ENCODE data around the gene BIRC6.
"Not testable (repeated sequence)": the region's sequence is repeated elsewhere in the genome, so short reads cannot be mapped to it uniquely, and the experiment has no call there.

The BIRC6 gene

GRCh38 chr2:32627814-32628579 lies 271.2 kb downstream of the BIRC6 start, which contains the start of gene TTC27:
TTC27 (plus strand) TSS chr2:32628050; CDS start chr2:32628293, 243 bp downstream.
- Histone ChIP-seq H3K27me3 (ENCODE audit: low read length) (no peaks in the 10 kb centered on the region), H2AFZ (ENCODE audit: low read depth, low read length, severe bottlenecking) (peak within 1 kb of the TSS; percentile 97), H3K36me3 (ENCODE audit: low read length) (peaks cover 7% of the 10 kb centered on the region; the same call in 1 of the 2 replicates), H3K9me3 (ENCODE audit: insufficient read depth, low read length) (no peaks in the 10 kb centered on the region), H3K4me2 (ENCODE audit: low read depth, low read length, poor library complexity, severe bottlenecking) (peak within 1 kb of the TSS; percentile 85), H3K9me2 (replicated peaks; ENCODE audit: insufficient read depth, low read length) (no peaks in the 10 kb centered on the region), H3K27ac (ENCODE audit: low read depth, low read length) (no peak within 1 kb of the TSS), H3K79me2 (ENCODE audit: insufficient read depth, low read length) (peaks cover 12% of the 10 kb centered on the region), H4K20me1 (ENCODE audit: low read depth, low read length) (no peaks in the 10 kb centered on the region), H3K9ac (ENCODE audit: low read length) (peak within 1 kb of the TSS; percentile 68), H3K4me3 (ENCODE audit: insufficient read depth, low read length, poor library complexity, severe bottlenecking) (peak within 1 kb of the TSS; percentile 82), H3F3A (ENCODE audit: insufficient read depth) (peaks cover 24% of the 10 kb centered on the region)
- no peak for TF ChIP-seq EZH2phosphoT487 (conservative IDR thresholded peaks at IDR 0.05; ENCODE audit: low read length)
- TF ChIP-seq, protein P1, sequence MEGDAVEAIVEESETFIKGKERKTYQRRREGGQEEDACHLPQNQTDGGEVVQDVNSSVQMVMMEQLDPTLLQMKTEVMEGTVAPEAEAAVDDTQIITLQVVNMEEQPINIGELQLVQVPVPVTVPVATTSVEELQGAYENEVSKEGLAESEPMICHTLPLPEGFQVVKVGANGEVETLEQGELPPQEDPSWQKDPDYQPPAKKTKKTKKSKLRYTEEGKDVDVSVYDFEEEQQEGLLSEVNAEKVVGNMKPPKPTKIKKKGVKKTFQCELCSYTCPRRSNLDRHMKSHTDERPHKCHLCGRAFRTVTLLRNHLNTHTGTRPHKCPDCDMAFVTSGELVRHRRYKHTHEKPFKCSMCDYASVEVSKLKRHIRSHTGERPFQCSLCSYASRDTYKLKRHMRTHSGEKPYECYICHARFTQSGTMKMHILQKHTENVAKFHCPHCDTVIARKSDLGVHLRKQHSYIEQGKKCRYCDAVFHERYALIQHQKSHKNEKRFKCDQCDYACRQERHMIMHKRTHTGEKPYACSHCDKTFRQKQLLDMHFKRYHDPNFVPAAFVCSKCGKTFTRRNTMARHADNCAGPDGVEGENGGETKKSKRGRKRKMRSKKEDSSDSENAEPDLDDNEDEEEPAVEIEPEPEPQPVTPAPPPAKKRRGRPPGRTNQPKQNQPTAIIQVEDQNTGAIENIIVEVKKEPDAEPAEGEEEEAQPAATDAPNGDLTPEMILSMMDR (IDR thresholded peaks at IDR 0.05; ENCODE audit: insufficient read depth, low read length, poor library complexity, severe bottlenecking): no peak

GRCh38 chr2:32632089-32632488 lies 275.3 kb downstream of the BIRC6 start:
- no peaks in the 10 kb centered on the region for H3K27me3 ChIP-seq (ENCODE audit: low read length)
- H3K36me3 ChIP-seq (ENCODE audit: low read length): peaks cover 11% of the 10 kb centered on the region; the same call in 1 of the 2 replicates
- no peaks in the 10 kb centered on the region for H3K9me2 ChIP-seq (replicated peaks; ENCODE audit: insufficient read depth, low read length)
- H4K20me1 ChIP-seq (ENCODE audit: low read depth, low read length): no peaks in the 10 kb centered on the region
- no peak overlapping the region for H3K4me3 ChIP-seq (ENCODE audit: insufficient read depth, low read length, poor library complexity, severe bottlenecking)
- no peak overlapping the region for H2AFZ ChIP-seq (ENCODE audit: low read depth, low read length, severe bottlenecking)
- no peak for TF ChIP-seq EZH2phosphoT487 (conservative IDR thresholded peaks at IDR 0.05; ENCODE audit: low read length)
- TF ChIP-seq, protein P1 (IDR thresholded peaks at IDR 0.05; ENCODE audit: insufficient read depth, low read length, poor library complexity, severe bottlenecking): no peak
- no peak overlapping the region for H3K27ac ChIP-seq (ENCODE audit: low read depth, low read length)
- H3F3A ChIP-seq (ENCODE audit: insufficient read depth): no peaks in the 10 kb centered on the region
- H3K9ac ChIP-seq (ENCODE audit: low read length): no peak overlapping the region
- H3K4me2 ChIP-seq (ENCODE audit: low read depth, low read length, poor library complexity, severe bottlenecking): no peak overlapping the region
- no peaks in the 10 kb centered on the region for H3K9me3 ChIP-seq (ENCODE audit: insufficient read depth, low read length)
- H3K79me2 ChIP-seq (ENCODE audit: insufficient read depth, low read length): peaks cover 12% of the 10 kb centered on the region

GRCh38 chr2:32633040-32633439 lies 276.2 kb downstream of the BIRC6 start:
- Histone ChIP-seq H3K27me3 (ENCODE audit: low read length) (no peaks in the 10 kb centered on the region), H3K79me2 (ENCODE audit: insufficient read depth, low read length) (peaks cover 12% of the 10 kb centered on the region), H2AFZ (ENCODE audit: low read depth, low read length, severe bottlenecking) (no peak overlapping the region), H3K9me2 (replicated peaks; ENCODE audit: insufficient read depth, low read length) (no peaks in the 10 kb centered on the region), H3K4me3 (ENCODE audit: insufficient read depth, low read length, poor library complexity, severe bottlenecking) (no peak overlapping the region), H3F3A (ENCODE audit: insufficient read depth) (no peaks in the 10 kb centered on the region), H3K4me2 (ENCODE audit: low read depth, low read length, poor library complexity, severe bottlenecking) (no peak overlapping the region), H3K9me3 (ENCODE audit: insufficient read depth, low read length) (no peaks in the 10 kb centered on the region), H3K36me3 (ENCODE audit: low read length) (peaks cover 11% of the 10 kb centered on the region; the same call in 1 of the 2 replicates), H3K9ac (ENCODE audit: low read length) (no peak overlapping the region), H3K27ac (ENCODE audit: low read depth, low read length) (no peak overlapping the region), H4K20me1 (ENCODE audit: low read depth, low read length) (no peaks in the 10 kb centered on the region)
- TF ChIP-seq, protein P1 (IDR thresholded peaks at IDR 0.05; ENCODE audit: insufficient read depth, low read length, poor library complexity, severe bottlenecking): no peak
- no peak for TF ChIP-seq EZH2phosphoT487 (conservative IDR thresholded peaks at IDR 0.05; ENCODE audit: low read length)

DNA sequence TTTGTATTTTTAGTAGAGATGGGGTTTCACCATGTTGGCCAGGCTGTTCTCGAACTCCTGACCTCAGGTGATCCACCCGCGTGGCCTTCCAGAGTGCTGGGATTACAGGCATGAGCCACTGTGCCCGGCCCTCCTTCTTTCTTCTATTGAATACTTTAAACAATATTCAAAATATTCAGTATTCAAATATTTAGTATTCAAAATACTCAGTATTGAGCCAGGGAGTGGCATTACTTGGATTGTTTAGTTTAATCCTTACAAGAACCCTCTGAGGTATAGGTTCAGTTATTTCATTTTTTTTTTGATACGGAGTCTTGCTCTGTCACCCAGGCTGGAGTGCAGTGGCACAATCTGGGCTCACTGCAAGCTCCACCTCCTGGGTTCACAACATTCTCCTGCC lies 281.7 kb downstream of the BIRC6 start:
- not testable (repeated sequence) for H3K27ac ChIP-seq (ENCODE audit: low read depth, low read length); H4K20me1 ChIP-seq (ENCODE audit: low read depth, low read length); H3K36me3 ChIP-seq (ENCODE audit: low read length)

More for the DNA sequence above, 281.7 kb downstream of the BIRC6 start:
- H3K27me3 ChIP-seq (ENCODE audit: low read length); H3K9ac ChIP-seq (ENCODE audit: low read length); H3K4me2 ChIP-seq (ENCODE audit: low read depth, low read length, poor library complexity, severe bottlenecking); H3K9me2 ChIP-seq (replicated peaks; ENCODE audit: insufficient read depth, low read length); H3F3A ChIP-seq (ENCODE audit: insufficient read depth); H2AFZ ChIP-seq (ENCODE audit: low read depth, low read length, severe bottlenecking); H3K79me2 ChIP-seq (ENCODE audit: insufficient read depth, low read length); H3K4me3 ChIP-seq (ENCODE audit: insufficient read depth, low read length, poor library complexity, severe bottlenecking); H3K9me3 ChIP-seq (ENCODE audit: insufficient read depth, low read length): not testable (repeated sequence)
